SU-DHL-6 (cell line): Measurements from ENCODE around the gene SEMA3D.

Experiments used
- H2AFZ ChIP-seq: fragments of 200-600 bp; sonication (generic); 2 replicates; pipeline ENCODE4 v1.6.1; 2014; ENCODE audit warnings: low read depth, mild to moderate bottlenecking, moderate library complexity, mixed read lengths, antibody characterized with exemption, low read length; ENCODE audit not compliant: severe bottlenecking
- H3F3A ChIP-seq: fragments of 200-600 bp; shearing (Covaris generic); 2 replicates; pipeline ENCODE4 v1.6.0; 2016; ENCODE audit warnings: antibody characterized with exemption, mild to moderate bottlenecking; ENCODE audit not compliant: insufficient read depth
- H3K27ac ChIP-seq: fragments of 200-600 bp; sonication (generic); 2 replicates; pipeline ENCODE4 v1.5.1; 2016; ENCODE audit warnings: low read depth, mild to moderate bottlenecking, low read length, moderate library complexity, mixed read lengths
- H3K27me3 ChIP-seq: fragments of 200-600 bp; sonication (generic), shearing (Covaris generic); 2 replicates; pipeline ENCODE4 v1.6.0; 2014; ENCODE audit warnings: mild to moderate bottlenecking, low read length
- H3K36me3 ChIP-seq: fragments of 200-600 bp; sonication (generic); 2 replicates; pipeline ENCODE4 v1.6.1; 2014; ENCODE audit warnings: mild to moderate bottlenecking, low read length, mixed read lengths
- H3K4me2 ChIP-seq: fragments of 300-600, 200-600 bp; shearing (Covaris generic), sonication (generic); 2 replicates; pipeline ENCODE4 v1.6.0; 2014; ENCODE audit warnings: low read length, low read depth, mild to moderate bottlenecking; ENCODE audit not compliant: poor library complexity, severe bottlenecking
- H3K4me3 ChIP-seq: fragments of 200-600 bp; sonication (generic); 2 replicates; pipeline ENCODE4 v1.5.1; 2014; ENCODE audit warnings: antibody characterized with exemption, low read length, mild to moderate bottlenecking, mixed read lengths; ENCODE audit not compliant: insufficient read depth, poor library complexity, severe bottlenecking
- H3K79me2 ChIP-seq: fragments of 200-600 bp; sonication (generic); 2 replicates; pipeline ENCODE4 v1.6.1; 2014; ENCODE audit warnings: mild to moderate bottlenecking, low read length, moderate library complexity; ENCODE audit not compliant: insufficient read depth
- H3K9ac ChIP-seq: fragments of 200-600 bp; sonication (generic); 2 replicates; pipeline ENCODE4 v1.7.0; 2014; ENCODE audit warnings: mild to moderate bottlenecking, low read length
- H3K9me2 ChIP-seq: fragments of 200-600 bp; sonication (generic); replicated peaks from 2 replicates; pipeline ENCODE4 v1.6.1; 2014; ENCODE audit warnings: low read length; ENCODE audit not compliant: insufficient read depth
- H3K9me3 ChIP-seq: fragments of 200-600 bp; sonication (generic); 2 replicates; pipeline ENCODE4 v1.6.1; 2014; ENCODE audit warnings: low read length, mixed read lengths; ENCODE audit not compliant: insufficient read depth
- H4K20me1 ChIP-seq: fragments of 200-600 bp; sonication (generic); 2 replicates; pipeline ENCODE4 v1.6.1; 2014; ENCODE audit warnings: low read depth, mild to moderate bottlenecking, antibody characterized with exemption, low read length, moderate library complexity, mixed read lengths
- CTCF ChIP-seq: fragments of 200-600 bp; sonication (generic); IDR thresholded peaks from one replicate; pipeline ENCODE4 v1.5.1; 2017; ENCODE audit warnings: antibody characterized with exemption, mild to moderate bottlenecking, low read length, moderate library complexity; ENCODE audit not compliant: insufficient read depth, poor library complexity, severe bottlenecking
- EZH2phosphoT487 ChIP-seq: fragments of 200-600 bp; sonication (generic), shearing (Covaris generic); conservative IDR thresholded peaks from 2 replicates; pipeline ENCODE4 v1.6.1; 2018; ENCODE audit warnings: mild to moderate bottlenecking, antibody characterized with exemption, low read length, moderate library complexity, mixed read lengths

SEMA3D gene

GRCh38 chr7:85061456-85061855 is 125.4 kb downstream of the SEMA3D start:
- Histone ChIP-seq H3K9me2 (no peaks in the 10 kb centered on the region), H3K27me3 (no peaks in the 10 kb centered on the region)
- no peak for TF ChIP-seq EZH2phosphoT487
- TF ChIP-seq CTCF = no peak

GRCh38 chr7:85060696-85061095 is 126.2 kb downstream of the SEMA3D start:
- TF ChIP-seq EZH2phosphoT487 (no peak), CTCF (no peak)
- no peak overlapping the region for H3K4me2 ChIP-seq
- no peaks in the 10 kb centered on the region for H3K36me3 ChIP-seq
- H4K20me1 ChIP-seq = no peaks in the 10 kb centered on the region
- H2AFZ ChIP-seq = no peak overlapping the region
- no peaks in the 10 kb centered on the region for H3K79me2 ChIP-seq
- no peak overlapping the region for H3K9ac ChIP-seq
- no peaks in the 10 kb centered on the region for H3K9me2 ChIP-seq
- no peaks in the 10 kb centered on the region for H3K9me3 ChIP-seq
- H3K27me3 ChIP-seq = no peaks in the 10 kb centered on the region
- no peak overlapping the region for H3K4me3 ChIP-seq
- no peaks in the 10 kb centered on the region for H3F3A ChIP-seq
- H3K27ac ChIP-seq = no peak overlapping the region

More at GRCh38 chr7:85061456-85061855, 125.4 kb downstream of the SEMA3D start:
- H2AFZ ChIP-seq = no peak overlapping the region
- H3K36me3 ChIP-seq = no peaks in the 10 kb centered on the region
- H3K4me2 ChIP-seq = no peak overlapping the region
- H3K9ac ChIP-seq = no peak overlapping the region
- H4K20me1 ChIP-seq = no peaks in the 10 kb centered on the region
- H3K9me3 ChIP-seq = no peaks in the 10 kb centered on the region
- H3K27ac ChIP-seq = no peak overlapping the region
- no peak overlapping the region for H3K4me3 ChIP-seq
- no peaks in the 10 kb centered on the region for H3F3A ChIP-seq
- no peaks in the 10 kb centered on the region for H3K79me2 ChIP-seq

- Histone ChIP-seq H3K9me3 (no peaks in the 10 kb centered on the region), H3K27me3 (no peaks in the 10 kb centered on the region), H3K4me3 (no peak overlapping the region), H2AFZ (no peak overlapping the region), H3K36me3 (no peaks in the 10 kb centered on the region), H3K27ac (no peak overlapping the region), H3K4me2 (no peak overlapping the region), H3K9ac (no peak overlapping the region), H3K79me2 (no peaks in the 10 kb centered on the region), H4K20me1 (no peaks in the 10 kb centered on the region), H3K9me2 (no peaks in the 10 kb centered on the region), H3F3A (no peaks in the 10 kb centered on the region)
- TF ChIP-seq CTCF = no peak
- no peak for TF ChIP-seq EZH2phosphoT487
Measured at GRCh38 chr7:85055906-85056305, 130.9 kb downstream of the SEMA3D start.
